HG03045 (cell line): Measurements from ENCODE around the gene PLAAT4.
"Not testable (repeated sequence)": the region's sequence is repeated elsewhere in the genome, so short reads cannot be mapped to it uniquely, and the experiment has no call there.

Experiments
- ATAC-seq: cut with Tn5 transposase; IDR thresholded peaks from one replicate; pipeline ENCODE4 v1.9.1; 2021; ENCODE audit warnings: mild to moderate bottlenecking, moderate library complexity; ENCODE audit not compliant: unreplicated experiment

PLAAT4 gene

GRCh38 chr11:63564784-63565350 lies 28.3 kb downstream of the PLAAT4 start:
- no peak for ATAC-seq

GRCh38 chr11:63567044-63567840 lies 30.6 kb downstream of the PLAAT4 start:
- ATAC-seq = peak; percentile 71

- no peak for ATAC-seq
Observed at GRCh38 chr11:63569570-63569969, 33.0 kb downstream of the PLAAT4 start.

GRCh38 chr11:63572026-63572688 lies 35.5 kb downstream of the PLAAT4 start:
- ATAC-seq = no peak

GRCh38 chr11:63573881-63574855 lies 37.6 kb downstream of the PLAAT4 start:
- ATAC-seq = peak; percentile 52

GRCh38 chr11:63574856-63575602 lies 38.4 kb downstream of the PLAAT4 start:
- ATAC-seq = no peak

GRCh38 chr11:63578882-63579281 lies 42.3 kb downstream of the PLAAT4 start:
- ATAC-seq = not testable (repeated sequence)

GRCh38 chr11:63581224-63581623 lies 44.6 kb downstream of the PLAAT4 start:
- ATAC-seq = not testable (repeated sequence)

GRCh38 chr11:63583357-63583677 lies 46.7 kb downstream of the PLAAT4 start:
- ATAC-seq = no peak

GRCh38 chr11:63586451-63587166 lies 50.0 kb downstream of the PLAAT4 start:
- no peak for ATAC-seq

GRCh38 chr11:63589000-63589399 lies 52.4 kb downstream of the PLAAT4 start:
- ATAC-seq = no peak

- no peak for ATAC-seq
Observed at GRCh38 chr11:63590024-63590788, 53.6 kb downstream of the PLAAT4 start.

- ATAC-seq = no peak
Observed at GRCh38 chr11:63592975-63593395, 56.4 kb downstream of the PLAAT4 start.

GRCh38 chr11:63595296-63595695 lies 58.7 kb downstream of the PLAAT4 start:
- ATAC-seq = no peak
